Esophagus muscularis mucosa (tissue), 4 donors: Measurements from ENCODE around the gene ARL5C. TPM values are rescaled to one million over a fixed set of nuclear protein-coding genes. Genes with fewer than 3 reads are reported as not detected.

Experiments used
- DNase-seq: peaks from one replicate; pipeline ENCODE4 v3.0.0-alpha.2; 2017; ENCODE audit errors: extremely low spot score
- H3K27ac ChIP-seq, 4 donors: fragments of 200-600 bp; sonication (generic); replicated peaks in 1 of 4; 1 replicate in 3 of 4; 2 replicates in 1 of 4; pipeline ENCODE4 v1.5.1; 2016 to 2019; ENCODE audit warnings: mild to moderate bottlenecking in 1 of 4
- H3K27me3 ChIP-seq, 4 donors: fragments of 200-600 bp; sonication (generic); one replicate each; pipeline versions ENCODE4 v1.5.1 to v1.6.0; 2016 to 2019
- H3K36me3 ChIP-seq, 4 donors: fragments of 200-600 bp; sonication (generic); one replicate each; pipeline ENCODE4 v1.5.1; 2016 to 2019
- H3K4me1 ChIP-seq, 4 donors: fragments of 200-600 bp; sonication (generic); one replicate each; pipeline ENCODE4 v1.5.1; 2016 to 2019
- H3K4me3 ChIP-seq, 4 donors: fragments of 200-600 bp; sonication (generic); 1 replicate in 2 of 4; 2 replicates in 2 of 4; pipeline ENCODE4 v1.5.1; 2016 to 2019; ENCODE audit warnings: mild to moderate bottlenecking in 4 of 4, moderate library complexity in 1 of 4
- H3K9me3 ChIP-seq, 4 donors: fragments of 200-600 bp; sonication (generic); 1 replicate in 3 of 4; 2 replicates in 1 of 4; pipeline ENCODE4 v1.5.1; 2016 to 2019
- CTCF ChIP-seq, 3 experiments: fragments of 200-600 bp in 2 of 3; fragments of 450-650 bp in 1 of 3; sonication (generic) in 2 of 3; IDR thresholded peaks; one replicate each; pipeline ENCODE4 v1.5.1; 2017 to 2019; ENCODE audit warnings: antibody characterized with exemption in 3 of 3, mild to moderate bottlenecking in 2 of 3, moderate library complexity in 1 of 3
- EP300 ChIP-seq: sonication (generic); formaldehyde crosslinking; IDR thresholded peaks from one replicate; pipeline ENCODE4 v1.6.1; 2017; ENCODE audit warnings: antibody characterized with exemption
- POLR2A ChIP-seq: fragments of 450-650 bp; IDR thresholded peaks from one replicate; pipeline ENCODE4 v1.6.1; 2017; ENCODE audit warnings: antibody characterized with exemption, moderate library complexity, mild to moderate bottlenecking, low read depth
- POLR2AphosphoS5 ChIP-seq, 2 donors: sonication (generic); formaldehyde crosslinking; IDR thresholded peaks; one replicate each; pipeline ENCODE4 v1.6.1; 2017; ENCODE audit warnings: antibody characterized with exemption in 2 of 2
- WGBS: methylation state at CpG from one replicate; pipeline ENCODE4 v1.1.5; 2018; 5-methylcytosine and 5-hydroxymethylcytosine counted together
- intact Hi-C: fragments of 100-400 bp; cut with DNase I; formaldehyde crosslinking; loops from one replicate; pipeline ENCODE4 v1.15.1; 2023
- total RNA-seq, 4 donors: library from RNA; depleted of rRNA; stranded (reverse); fragments of >200 nt; gene quantifications; one replicate each; pipeline versions ENCODE4 v1.1.0 to v1.2.1, GENCODE V29; 2016

Gene ARL5C
- total RNA-seq, 4 donors from 2014 or later: 1.7 TPM; not detected in 3

GRCh38 chr17:39194985-39195524 is 29.1 kb upstream of the ARL5C start:
- H3K9me3 ChIP-seq: no peaks in the 10 kb centered on the region
- no peak for DNase-seq
- H3K36me3 ChIP-seq: peaks cover 0 to 42% (median 33%) of the 10 kb centered on the region in 4 donors
- no peaks in the 10 kb centered on the region for H3K27me3 ChIP-seq
- WGBS: 57% methylated on average over 7 of the region's 10 CpGs
- H3K4me3 ChIP-seq: no peak overlapping the region
- H3K27ac ChIP-seq: peak overlapping the region; percentile 41 to 93 (median 52)
- TF ChIP-seq CTCF (IDR thresholded peaks at IDR 0.05): no peak
- no peak for TF ChIP-seq POLR2AphosphoS5 (IDR thresholded peaks at IDR 0.05)
- TF ChIP-seq EP300: no peak
- no peak for TF ChIP-seq POLR2A
- intact Hi-C loops: no loop called here
- H3K4me1 ChIP-seq: peaks cover 34 to 63% (median 55%) of the 10 kb centered on the region in 4 donors

DNA sequence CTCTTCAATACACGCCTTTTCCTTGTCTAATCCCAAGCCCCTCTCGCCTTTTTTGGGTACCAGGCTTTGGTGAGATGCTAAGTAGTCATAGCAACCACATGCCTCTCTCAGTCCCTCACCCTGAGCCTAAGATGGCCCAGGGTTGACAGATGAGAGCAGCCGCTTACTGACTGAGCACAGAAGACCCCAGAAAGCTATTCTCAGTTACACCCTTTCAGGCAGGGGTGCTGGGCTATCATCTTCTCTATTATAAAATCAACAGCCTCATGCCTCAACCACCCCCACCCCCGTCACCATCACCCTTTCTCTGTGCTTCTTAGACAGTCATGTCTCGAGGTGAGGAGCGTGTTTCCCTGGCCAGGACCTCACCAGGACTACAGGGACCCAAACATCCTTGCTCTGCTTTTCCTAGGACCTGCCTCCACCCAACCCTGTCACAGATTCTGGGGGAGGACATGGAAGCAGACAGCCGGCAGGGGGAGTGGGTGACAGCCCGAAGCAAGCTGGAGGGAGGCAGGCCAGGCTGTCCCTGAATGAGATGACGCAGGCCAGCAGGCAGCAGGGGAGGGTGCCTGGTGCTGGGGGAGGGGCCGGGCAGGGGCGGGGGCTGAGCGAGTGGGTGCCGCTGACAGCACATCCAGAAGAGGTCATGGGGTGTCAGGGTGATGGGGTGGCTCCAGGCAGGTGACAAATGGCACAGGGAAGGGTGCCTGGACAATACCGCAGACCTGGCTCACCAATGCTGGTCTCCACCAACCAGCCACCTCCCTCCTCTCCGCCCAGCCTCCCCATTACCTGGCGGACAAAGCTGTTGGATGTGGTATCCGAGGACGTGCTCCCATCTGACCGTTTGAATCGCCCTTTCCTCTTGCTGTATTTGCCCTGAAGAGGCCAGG is 28.4 kb upstream of the ARL5C start:
- H3K4me3 ChIP-seq: no peak overlapping the region
- TF ChIP-seq CTCF (IDR thresholded peaks at IDR 0.05) (peak; percentile 26 to 41 (median 36)), EP300 (no peak)
- H3K27me3 ChIP-seq: no peaks in the 10 kb centered on the region
- H3K4me1 ChIP-seq: peaks cover 30 to 60% (median 52%) of the 10 kb centered on the region in 4 donors
- H3K36me3 ChIP-seq: peaks cover 0 to 49% (median 38%) of the 10 kb centered on the region in 4 donors
- peak overlapping the region; percentile 41 to 93 (median 52) for H3K27ac ChIP-seq
- intact Hi-C loops: no loop called here
- 50% methylated on average over 17 of the region's 20 CpGs for WGBS
- no peaks in the 10 kb centered on the region for H3K9me3 ChIP-seq
- no peak for DNase-seq

GRCh38 chr17:39193346-39193745 is 27.4 kb upstream of the ARL5C start:
- intact Hi-C loops: no loop called here

DNA sequence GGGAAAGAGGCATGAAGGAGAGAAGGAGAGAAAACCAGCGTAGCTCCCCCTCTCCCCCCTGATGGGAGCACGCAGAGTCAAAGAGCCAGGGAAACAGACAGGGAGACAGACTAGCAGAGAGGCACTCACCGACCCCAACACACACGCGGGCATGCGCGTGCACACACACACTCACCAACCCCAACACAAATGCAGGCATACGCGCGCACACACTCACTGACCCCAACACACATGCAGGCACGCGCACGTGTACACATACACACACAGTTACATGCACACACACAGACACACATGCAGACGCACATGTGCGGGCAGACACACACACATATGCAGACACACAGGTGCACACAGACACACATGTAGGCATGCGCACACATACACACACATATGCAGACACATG is 26.9 kb upstream of the ARL5C start:
- H3K4me1 ChIP-seq: peaks cover 19 to 48% (median 37%) of the 10 kb centered on the region in 4 donors
- H3K4me3 ChIP-seq: no peak overlapping the region
- WGBS: 91% methylated on average over 16 of the region's 16 CpGs
- no peak for TF ChIP-seq POLR2AphosphoS5 (IDR thresholded peaks at IDR 0.05)
- no peak for TF ChIP-seq POLR2A
- no peak for TF ChIP-seq EP300
- TF ChIP-seq CTCF (IDR thresholded peaks at IDR 0.05): no peak
- H3K27me3 ChIP-seq: no peaks in the 10 kb centered on the region
- intact Hi-C loops: no loop called here
- no peak for DNase-seq
- no peak overlapping the region for H3K27ac ChIP-seq
- H3K36me3 ChIP-seq: peaks cover 0 to 64% (median 50%) of the 10 kb centered on the region in 4 donors
- H3K9me3 ChIP-seq: no peaks in the 10 kb centered on the region

More at GRCh38 chr17:39193346-39193745, 27.4 kb upstream of the ARL5C start:
- TF ChIP-seq CTCF (IDR thresholded peaks at IDR 0.05) (no peak), EP300 (no peak), POLR2A (no peak), POLR2AphosphoS5 (IDR thresholded peaks at IDR 0.05) (no peak)
- Histone ChIP-seq H3K36me3 (peaks cover 0 to 59% (median 45%) of the 10 kb centered on the region in 4 donors), H3K4me3 (no peak overlapping the region), H3K27ac (no peak overlapping the region), H3K4me1 (peaks cover 24 to 53% (median 42%) of the 10 kb centered on the region in 4 donors), H3K27me3 (no peaks in the 10 kb centered on the region), H3K9me3 (no peaks in the 10 kb centered on the region)
- 92% methylated on average over 5 of the region's 10 CpGs for WGBS
- no peak for DNase-seq
